ENCODE measurements around the gene PGS1. TPM values are rescaled to one million over a fixed set of nuclear protein-coding genes. Genes with fewer than 3 reads are reported as not detected.

Gene PGS1
- total RNA-seq, 6 experiments from 2014 or later = 20.2 to 26.1 (median 24.5) TPM

- H3K9me3 Mint-ChIP-seq = no peaks in the 10 kb centered on the region
- H3K4me3 Mint-ChIP-seq = no peak overlapping the region; the same call in 1 of the 2 replicates
- peaks cover 72% of the 10 kb centered on the region for H3K4me1 Mint-ChIP-seq (ENCODE audit: low read depth)
- H3K36me3 Mint-ChIP-seq (ENCODE audit: low read depth) = no peaks in the 10 kb centered on the region
- TF ChIP-seq CTCF (IDR thresholded peaks at IDR 0.05) = no peak
- H3K27ac Mint-ChIP-seq = peak overlapping the region; percentile 98
- DNase-seq = no peak
- H3K27me3 Mint-ChIP-seq (ENCODE audit: insufficient read depth) = peaks cover 2% of the 10 kb centered on the region; the same call in 1 of the 2 replicates
These were observed 43.2 kb upstream of the PGS1 start for GRCh38 chr17:78335209-78335608.

GRCh38 chr17:78337244-78338109 lies 41.0 kb upstream of the PGS1 start:
- 0 out of 2 replicates have a peak, but pooled peaks have one; percentile 17 for TF ChIP-seq CTCF (IDR thresholded peaks at IDR 0.05)
- H3K27ac Mint-ChIP-seq = peak overlapping the region; percentile 96
- peak overlapping the region; percentile 65 for H3K4me3 Mint-ChIP-seq
- H3K4me1 Mint-ChIP-seq (ENCODE audit: low read depth) = peaks cover 66% of the 10 kb centered on the region
- no peaks in the 10 kb centered on the region for H3K27me3 Mint-ChIP-seq (ENCODE audit: insufficient read depth)
- DNase-seq = peak; percentile 86
- H3K9me3 Mint-ChIP-seq = no peaks in the 10 kb centered on the region
- no peaks in the 10 kb centered on the region for H3K36me3 Mint-ChIP-seq (ENCODE audit: low read depth)

GRCh38 chr17:78338486-78339259 lies 39.8 kb upstream of the PGS1 start:
- peaks cover 68% of the 10 kb centered on the region for H3K4me1 Mint-ChIP-seq (ENCODE audit: low read depth)
- H3K4me3 Mint-ChIP-seq = no peak overlapping the region
- no peak for DNase-seq
- H3K36me3 Mint-ChIP-seq (ENCODE audit: low read depth) = no peaks in the 10 kb centered on the region
- no peaks in the 10 kb centered on the region; the same call in 1 of the 2 replicates for H3K27me3 Mint-ChIP-seq (ENCODE audit: insufficient read depth)
- no peaks in the 10 kb centered on the region for H3K9me3 Mint-ChIP-seq
- H3K27ac Mint-ChIP-seq = peak overlapping the region; percentile 21
- no peak for TF ChIP-seq CTCF (IDR thresholded peaks at IDR 0.05)

GRCh38 chr17:78340183-78340955 lies 38.1 kb upstream of the PGS1 start:
- peak overlapping the region; percentile 52; the same call in 1 of the 2 replicates for H3K4me3 Mint-ChIP-seq
- H3K9me3 Mint-ChIP-seq = no peaks in the 10 kb centered on the region
- no peak for TF ChIP-seq CTCF (IDR thresholded peaks at IDR 0.05)
- peaks cover 59% of the 10 kb centered on the region for H3K4me1 Mint-ChIP-seq (ENCODE audit: low read depth)
- peak overlapping the region; percentile 75 for H3K27ac Mint-ChIP-seq
- no peaks in the 10 kb centered on the region; the same call in 1 of the 2 replicates for H3K27me3 Mint-ChIP-seq (ENCODE audit: insufficient read depth)
- DNase-seq = no peak
- no peaks in the 10 kb centered on the region for H3K36me3 Mint-ChIP-seq (ENCODE audit: low read depth)
